DMS153 (cell line): ENCODE measurements around the gene SH2D2A.

Source experiments
- DNase-seq: peaks from one replicate; lab custom pipeline; 2025; lab: John Stamatoyannopoulos, UW

SH2D2A gene

GRCh38 chr1:156803086-156803851 lies 13.4 kb downstream of the SH2D2A start:
- no peak for DNase-seq

- DNase-seq = no peak
Measured at GRCh38 chr1:156802421-156802935, 14.2 kb downstream of the SH2D2A start.

- DNase-seq = no peak
Measured at GRCh38 chr1:156801409-156802121, 15.1 kb downstream of the SH2D2A start.

GRCh38 chr1:156797212-156797871 lies 19.3 kb downstream of the SH2D2A start:
- peak; percentile 44 for DNase-seq

- no peak for DNase-seq
Measured at GRCh38 chr1:156796340-156797097, 20.1 kb downstream of the SH2D2A start.

- no peak for DNase-seq
Measured at GRCh38 chr1:156795787-156796186, 20.9 kb downstream of the SH2D2A start.

- no peak for DNase-seq
Measured at GRCh38 chr1:156795374-156795733, 21.3 kb downstream of the SH2D2A start.

GRCh38 chr1:156794506-156795373 lies 21.9 kb downstream of the SH2D2A start:
- no peak for DNase-seq

GRCh38 chr1:156789621-156790318 lies 26.9 kb downstream of the SH2D2A start:
- no peak for DNase-seq

GRCh38 chr1:156788136-156788535 lies 28.5 kb downstream of the SH2D2A start:
- DNase-seq = no peak

GRCh38 chr1:156786640-156787039 lies 30.0 kb downstream of the SH2D2A start:
- no peak for DNase-seq

GRCh38 chr1:156785458-156785857 lies 31.2 kb downstream of the SH2D2A start:
- DNase-seq = no peak

- DNase-seq = no peak
Measured at GRCh38 chr1:156781585-156782186, 35.0 kb downstream of the SH2D2A start.

GRCh38 chr1:156777573-156777972 lies 39.1 kb downstream of the SH2D2A start:
- no peak for DNase-seq

GRCh38 chr1:156776942-156777341 lies 39.7 kb downstream of the SH2D2A start:
- DNase-seq = no peak

- no peak for DNase-seq
Measured at GRCh38 chr1:156775799-156776198, 40.8 kb downstream of the SH2D2A start.

GRCh38 chr1:156773607-156774006 lies 43.0 kb downstream of the SH2D2A start:
- no peak for DNase-seq

GRCh38 chr1:156772728-156773497 lies 43.7 kb downstream of the SH2D2A start:
- no peak for DNase-seq

- DNase-seq = no peak
Measured at GRCh38 chr1:156772222-156772621, 44.4 kb downstream of the SH2D2A start.
